Activated T-cell treated with anti-CD3 and anti-CD28 coated beads for 4 hours (primary cell): ENCODE results near the gene AHCTF1.

Experiments
- DNase-seq: peaks from one replicate; pipeline ENCODE4 v3.0.0-alpha.2; 2020

Gene AHCTF1

GRCh38 chr1:246795906-246796694, 135.6 kb downstream of the AHCTF1 start:
- DNase-seq, result no peak

GRCh38 chr1:246794828-246795671, 136.7 kb downstream of the AHCTF1 start:
- DNase-seq, result no peak

GRCh38 chr1:246794048-246794827, 137.5 kb downstream of the AHCTF1 start:
- DNase-seq, result no peak

- DNase-seq, result no peak
These were observed 138.3 kb downstream of the AHCTF1 start for GRCh38 chr1:246793356-246793896.

- DNase-seq, result no peak
These were observed 139.1 kb downstream of the AHCTF1 start for GRCh38 chr1:246792603-246793002.

- DNase-seq, result no peak
These were observed 140.3 kb downstream of the AHCTF1 start for GRCh38 chr1:246791303-246791918.

- DNase-seq, result no peak
These were observed 140.9 kb downstream of the AHCTF1 start for GRCh38 chr1:246790833-246791232.

DNA sequence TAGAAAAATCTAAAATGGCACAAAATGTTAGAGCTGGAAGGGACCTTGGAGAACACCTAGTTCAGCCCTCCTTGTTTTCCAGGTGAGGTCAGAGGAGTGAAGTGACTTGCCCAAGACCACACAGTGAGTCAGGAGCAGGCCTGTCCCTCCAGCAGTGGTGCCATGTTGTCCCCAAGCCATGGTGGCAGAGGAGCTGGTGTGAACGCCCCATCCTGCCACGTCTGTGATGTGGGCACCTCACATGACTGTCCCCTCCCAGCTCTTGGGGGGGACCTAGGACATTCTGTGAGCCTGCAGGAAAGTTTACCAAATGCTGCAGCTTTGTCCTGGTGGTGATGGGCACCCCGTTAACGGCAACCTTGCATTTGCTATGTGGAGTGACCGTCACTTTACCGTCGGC, 141.4 kb downstream of the AHCTF1 start:
- no peak for DNase-seq

- DNase-seq, result no peak
These were observed 142.1 kb downstream of the AHCTF1 start for GRCh38 chr1:246789454-246790339.
